ENCODE results near the gene ENOX1.

ENOX1 gene

DNA sequence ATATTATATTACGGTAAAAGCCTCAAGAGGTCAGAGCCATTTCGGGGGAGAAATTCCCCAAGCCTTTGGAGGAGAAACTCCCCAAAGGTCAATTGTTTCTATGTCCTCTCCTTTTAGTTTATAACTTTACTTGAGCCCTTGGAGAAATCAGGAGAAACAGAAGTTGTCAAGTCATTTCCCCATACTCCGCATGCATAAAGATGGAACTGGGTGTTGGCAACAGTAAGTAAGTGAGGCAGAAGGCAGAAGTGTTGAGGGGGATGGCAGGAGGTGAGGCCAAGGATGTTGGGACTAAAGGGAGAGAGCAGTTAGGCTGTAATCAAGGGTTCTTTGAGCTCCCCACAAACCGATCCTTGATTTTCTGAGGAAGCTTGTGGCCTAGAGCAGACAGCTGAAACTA lies 307.9 kb downstream of the ENOX1 start:
- TF ChIP-seq EZH2phosphoT487 (IDR thresholded peaks at IDR 0.05; ENCODE audit: low read depth), result no peak
- TF ChIP-seq, protein P1, sequence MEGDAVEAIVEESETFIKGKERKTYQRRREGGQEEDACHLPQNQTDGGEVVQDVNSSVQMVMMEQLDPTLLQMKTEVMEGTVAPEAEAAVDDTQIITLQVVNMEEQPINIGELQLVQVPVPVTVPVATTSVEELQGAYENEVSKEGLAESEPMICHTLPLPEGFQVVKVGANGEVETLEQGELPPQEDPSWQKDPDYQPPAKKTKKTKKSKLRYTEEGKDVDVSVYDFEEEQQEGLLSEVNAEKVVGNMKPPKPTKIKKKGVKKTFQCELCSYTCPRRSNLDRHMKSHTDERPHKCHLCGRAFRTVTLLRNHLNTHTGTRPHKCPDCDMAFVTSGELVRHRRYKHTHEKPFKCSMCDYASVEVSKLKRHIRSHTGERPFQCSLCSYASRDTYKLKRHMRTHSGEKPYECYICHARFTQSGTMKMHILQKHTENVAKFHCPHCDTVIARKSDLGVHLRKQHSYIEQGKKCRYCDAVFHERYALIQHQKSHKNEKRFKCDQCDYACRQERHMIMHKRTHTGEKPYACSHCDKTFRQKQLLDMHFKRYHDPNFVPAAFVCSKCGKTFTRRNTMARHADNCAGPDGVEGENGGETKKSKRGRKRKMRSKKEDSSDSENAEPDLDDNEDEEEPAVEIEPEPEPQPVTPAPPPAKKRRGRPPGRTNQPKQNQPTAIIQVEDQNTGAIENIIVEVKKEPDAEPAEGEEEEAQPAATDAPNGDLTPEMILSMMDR (IDR thresholded peaks at IDR 0.05; ENCODE audit: low read depth, low read length), result no peak
- Histone ChIP-seq H3K4me3 (ENCODE audit: low read length) (no peak overlapping the region), H3K4me1 (ENCODE audit: low read length) (peaks cover 28% of the 10 kb centered on the region), H3K36me3 (replicated peaks; ENCODE audit: low read depth, low read length) (no peaks in the 10 kb centered on the region), H3K4me2 (ENCODE audit: low read length) (peak overlapping the region; percentile 55; the same call in 1 of the 2 replicates), H2AFZ (ENCODE audit: low read depth, low read length) (no peak overlapping the region), H3K79me2 (ENCODE audit: low read length) (no peaks in the 10 kb centered on the region), H3K27ac (ENCODE audit: low read length) (no peak overlapping the region), H4K20me1 (ENCODE audit: insufficient read depth, low read length) (no peaks in the 10 kb centered on the region), H3K9ac (ENCODE audit: low read length) (no peak overlapping the region), H3K9me3 (ENCODE audit: insufficient read depth, low read length) (no peaks in the 10 kb centered on the region), H3K27me3 (ENCODE audit: low read depth, low read length) (no peaks in the 10 kb centered on the region)

DNA sequence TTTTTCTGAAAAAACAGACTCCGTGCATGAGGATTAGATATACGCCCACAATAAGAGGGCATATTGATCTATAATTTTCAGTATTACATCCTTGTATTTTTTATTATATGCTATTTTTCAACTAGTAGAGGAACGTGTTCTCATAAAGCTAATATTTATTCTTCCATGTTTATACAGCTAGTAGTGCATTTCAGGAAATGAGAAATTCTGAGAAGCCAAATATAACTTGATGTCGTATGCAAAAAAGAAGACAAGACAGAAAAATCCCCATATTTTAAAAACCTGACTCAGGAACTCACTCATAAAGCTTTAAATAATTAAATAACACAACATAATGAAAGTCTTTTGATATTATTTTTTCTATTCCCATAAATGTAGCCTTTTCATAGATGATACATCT lies 308.6 kb downstream of the ENOX1 start:
- H2AFZ ChIP-seq (ENCODE audit: low read depth, low read length), result no peak overlapping the region
- H3K79me2 ChIP-seq (ENCODE audit: low read length), result no peaks in the 10 kb centered on the region
- no peaks in the 10 kb centered on the region for H3K36me3 ChIP-seq (replicated peaks; ENCODE audit: low read depth, low read length)
- peak overlapping the region; percentile 55 for H3K4me2 ChIP-seq (ENCODE audit: low read length)
- TF ChIP-seq, protein P1 (IDR thresholded peaks at IDR 0.05; ENCODE audit: low read depth, low read length), result no peak
- TF ChIP-seq EZH2phosphoT487 (IDR thresholded peaks at IDR 0.05; ENCODE audit: low read depth), result no peak
- H4K20me1 ChIP-seq (ENCODE audit: insufficient read depth, low read length), result no peaks in the 10 kb centered on the region
- H3K4me3 ChIP-seq (ENCODE audit: low read length), result 0 out of 2 replicates have a peak overlapping the region, but pooled peaks have one; percentile 5
- peaks cover 28% of the 10 kb centered on the region for H3K4me1 ChIP-seq (ENCODE audit: low read length)
- no peaks in the 10 kb centered on the region for H3K27me3 ChIP-seq (ENCODE audit: low read depth, low read length)
- 0 out of 2 replicates have a peak overlapping the region, but pooled peaks have one; percentile 10 for H3K27ac ChIP-seq (ENCODE audit: low read length)
- no peak overlapping the region for H3K9ac ChIP-seq (ENCODE audit: low read length)
- no peaks in the 10 kb centered on the region for H3K9me3 ChIP-seq (ENCODE audit: insufficient read depth, low read length)

DNA sequence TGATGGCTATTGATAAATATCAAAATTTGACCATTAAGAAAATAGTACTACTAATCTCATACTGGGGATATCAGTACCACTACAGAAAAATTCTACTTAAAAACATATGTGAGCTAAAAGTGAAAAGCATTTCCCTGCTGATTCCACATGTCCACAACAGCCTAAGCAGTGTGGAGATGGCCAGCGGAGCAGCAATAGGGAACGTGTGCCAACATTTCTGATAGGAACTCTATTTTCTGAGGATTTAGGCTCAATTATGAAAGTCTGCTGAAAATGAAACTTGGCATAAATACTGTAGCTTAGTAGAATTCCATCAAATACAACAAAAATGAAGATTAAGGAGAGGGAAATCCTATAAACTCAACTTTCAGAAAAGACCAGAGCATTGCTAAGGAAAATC lies 311.6 kb downstream of the ENOX1 start:
- H2AFZ ChIP-seq (ENCODE audit: low read depth, low read length), result no peak overlapping the region
- no peaks in the 10 kb centered on the region for H3K36me3 ChIP-seq (replicated peaks; ENCODE audit: low read depth, low read length)
- H3K9me3 ChIP-seq (ENCODE audit: insufficient read depth, low read length), result no peaks in the 10 kb centered on the region
- no peak overlapping the region for H3K9ac ChIP-seq (ENCODE audit: low read length)
- H3K4me1 ChIP-seq (ENCODE audit: low read length), result peaks cover 28% of the 10 kb centered on the region
- H3K27me3 ChIP-seq (ENCODE audit: low read depth, low read length), result no peaks in the 10 kb centered on the region
- H3K4me3 ChIP-seq (ENCODE audit: low read length), result no peak overlapping the region
- TF ChIP-seq EZH2phosphoT487 (IDR thresholded peaks at IDR 0.05; ENCODE audit: low read depth), result no peak
- TF ChIP-seq, protein P1 (IDR thresholded peaks at IDR 0.05; ENCODE audit: low read depth, low read length), result no peak
- H3K4me2 ChIP-seq (ENCODE audit: low read length), result no peak overlapping the region
- no peaks in the 10 kb centered on the region for H4K20me1 ChIP-seq (ENCODE audit: insufficient read depth, low read length)
- H3K27ac ChIP-seq (ENCODE audit: low read length), result no peak overlapping the region
- H3K79me2 ChIP-seq (ENCODE audit: low read length), result no peaks in the 10 kb centered on the region

DNA sequence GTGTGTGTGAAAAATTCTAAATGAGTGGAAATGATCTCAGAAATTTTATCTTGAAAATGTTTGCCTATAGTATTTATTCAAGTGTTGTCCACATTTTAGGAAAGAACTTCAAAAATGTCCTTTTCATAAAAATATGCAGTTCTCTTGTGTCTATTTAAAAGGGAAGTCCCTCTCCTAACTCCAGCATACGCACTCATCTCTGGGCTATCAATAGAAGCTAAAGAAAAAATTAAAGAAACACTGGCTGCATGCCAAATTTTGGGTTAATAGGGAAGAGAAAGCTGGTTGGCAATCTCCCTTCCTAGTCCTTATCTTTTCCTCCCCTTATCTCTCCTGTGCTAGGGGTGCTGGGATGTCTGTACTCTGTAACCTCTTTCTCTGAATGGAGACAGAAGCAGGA lies 313.3 kb downstream of the ENOX1 start:
- H3K27ac ChIP-seq (ENCODE audit: low read length), result no peak overlapping the region
- no peak overlapping the region for H3K9ac ChIP-seq (ENCODE audit: low read length)
- no peaks in the 10 kb centered on the region for H3K27me3 ChIP-seq (ENCODE audit: low read depth, low read length)
- no peak overlapping the region for H3K4me3 ChIP-seq (ENCODE audit: low read length)
- no peak overlapping the region for H3K4me2 ChIP-seq (ENCODE audit: low read length)
- H3K36me3 ChIP-seq (replicated peaks; ENCODE audit: low read depth, low read length), result no peaks in the 10 kb centered on the region
- no peaks in the 10 kb centered on the region for H3K9me3 ChIP-seq (ENCODE audit: insufficient read depth, low read length)
- H2AFZ ChIP-seq (ENCODE audit: low read depth, low read length), result no peak overlapping the region
- H3K4me1 ChIP-seq (ENCODE audit: low read length), result peaks cover 20% of the 10 kb centered on the region
- no peak for TF ChIP-seq EZH2phosphoT487 (IDR thresholded peaks at IDR 0.05; ENCODE audit: low read depth)
- TF ChIP-seq, protein P1 (IDR thresholded peaks at IDR 0.05; ENCODE audit: low read depth, low read length), result no peak
- no peaks in the 10 kb centered on the region for H4K20me1 ChIP-seq (ENCODE audit: insufficient read depth, low read length)
- H3K79me2 ChIP-seq (ENCODE audit: low read length), result no peaks in the 10 kb centered on the region
